GM19025 (cell line): Measurements from ENCODE around the gene MCM5.
"Not testable (repeated sequence)": the region's sequence is repeated elsewhere in the genome, so short reads cannot be mapped to it uniquely, and the experiment has no call there.

Source experiments
- ATAC-seq: cut with Tn5 transposase; IDR thresholded peaks from one replicate; pipeline ENCODE4 v1.9.1; 2021; ENCODE audit warnings: mild to moderate bottlenecking, low read depth, moderate library complexity; ENCODE audit not compliant: unreplicated experiment

The MCM5 gene

GRCh38 chr22:35377735-35378134 is 22.2 kb upstream of the MCM5 start:
- ATAC-seq: no peak

GRCh38 chr22:35378621-35379020 is 21.3 kb upstream of the MCM5 start:
- no peak for ATAC-seq

- no peak for ATAC-seq
Measured at GRCh38 chr22:35379146-35379993, 20.6 kb upstream of the MCM5 start.

- ATAC-seq: no peak
Measured at GRCh38 chr22:35380013-35380412, 19.9 kb upstream of the MCM5 start.

GRCh38 chr22:35380537-35381423 is 19.2 kb upstream of the MCM5 start, which contains the start of gene HMOX1:
Gene HMOX1, plus strand, starts transcription at chr22:35381096. Its CDS starts 78 bp downstream, at chr22:35381174.
- peak; percentile 72 for ATAC-seq

GRCh38 chr22:35381424-35382009 is 18.4 kb upstream of the MCM5 start:
- ATAC-seq: no peak

GRCh38 chr22:35383679-35384071 is 16.3 kb upstream of the MCM5 start:
- no peak for ATAC-seq

GRCh38 chr22:35384527-35384926 is 15.4 kb upstream of the MCM5 start:
- ATAC-seq: no peak

- no peak for ATAC-seq
Measured at GRCh38 chr22:35384975-35385588, 14.9 kb upstream of the MCM5 start.

- no peak for ATAC-seq
Measured at GRCh38 chr22:35386670-35387288, 13.2 kb upstream of the MCM5 start.

GRCh38 chr22:35390933-35391332 is 9.0 kb upstream of the MCM5 start:
- no peak for ATAC-seq

GRCh38 chr22:35392357-35392756 is 7.6 kb upstream of the MCM5 start:
- ATAC-seq: no peak

- no peak for ATAC-seq
Measured at GRCh38 chr22:35393116-35394010, 6.6 kb upstream of the MCM5 start.

- no peak for ATAC-seq
Measured at GRCh38 chr22:35394011-35394312, 6.0 kb upstream of the MCM5 start.

- no peak for ATAC-seq
Measured at GRCh38 chr22:35394810-35395563, 5.0 kb upstream of the MCM5 start.

GRCh38 chr22:35396622-35397021 is 3.3 kb upstream of the MCM5 start:
- ATAC-seq: not testable (repeated sequence)

- no peak for ATAC-seq
Measured at GRCh38 chr22:35397095-35397904, 2.6 kb upstream of the MCM5 start.

- ATAC-seq: no peak
Measured at GRCh38 chr22:35398591-35398973, 1.4 kb upstream of the MCM5 start.
